Trophoblast cell (in vitro differentiated cells and primary cell): ENCODE measurements around the gene CCNO.

Source experiments
- DNase-seq, 2 donors: peaks; one replicate each; pipeline ENCODE4 v3.0.0-alpha.2; 2016
- H2AFZ ChIP-seq: 2 replicates; pipeline ENCODE4 v1.6.1; 2013; ENCODE audit warnings: low read length, moderate library complexity, mild to moderate bottlenecking; ENCODE audit not compliant: insufficient read depth, poor library complexity
- H2AK5ac ChIP-seq: 2 replicates; pipeline ENCODE4 v1.6.1; 2013; ENCODE audit warnings: mild to moderate bottlenecking, low read length
- H2BK120ac ChIP-seq: 2 replicates; pipeline ENCODE4 v1.6.1; 2013; ENCODE audit warnings: low read length, mild to moderate bottlenecking, moderate library complexity; ENCODE audit not compliant: insufficient read depth, poor library complexity
- H2BK12ac ChIP-seq: 2 replicates; pipeline ENCODE4 v1.6.1; 2013; ENCODE audit warnings: mild to moderate bottlenecking, low read length, moderate library complexity
- H2BK5ac ChIP-seq: 2 replicates; pipeline ENCODE4 v1.6.1; 2013; ENCODE audit warnings: low read length, low read depth, moderate library complexity, mild to moderate bottlenecking; ENCODE audit not compliant: poor library complexity
- H3K14ac ChIP-seq: 2 replicates; pipeline ENCODE4 v1.6.1; 2013; ENCODE audit warnings: mild to moderate bottlenecking, low read length
- H3K18ac ChIP-seq: 2 replicates; pipeline ENCODE4 v1.6.1; 2013; ENCODE audit warnings: mild to moderate bottlenecking, low read length
- H3K23ac ChIP-seq: 2 replicates; pipeline ENCODE4 v1.6.1; 2013; ENCODE audit warnings: low read length
- H3K27ac ChIP-seq: 2 replicates; pipeline ENCODE4 v1.5.1; 2013; ENCODE audit warnings: low read depth, mild to moderate bottlenecking, inconsistent platforms, low read length, moderate library complexity
- H3K27me3 ChIP-seq: 2 replicates; pipeline ENCODE4 v1.6.1; 2013; ENCODE audit warnings: inconsistent platforms, mild to moderate bottlenecking, low read length, moderate library complexity; ENCODE audit not compliant: insufficient read depth
- H3K36me3 ChIP-seq, 2 experiments: 1 replicate in 1 of 2; 2 replicates in 1 of 2; pipeline ENCODE4 v1.6.1; 2013; ENCODE audit warnings: low read length in 2 of 2, mild to moderate bottlenecking in 2 of 2, moderate library complexity in 1 of 2; ENCODE audit not compliant: insufficient read depth in 2 of 2, control insufficient read depth in 1 of 2
- H3K4ac ChIP-seq: 2 replicates; pipeline ENCODE4 v1.6.1; 2013; ENCODE audit warnings: low read depth, mild to moderate bottlenecking, low read length, moderate library complexity
- H3K4me1 ChIP-seq, 2 experiments: 1 replicate in 1 of 2; 2 replicates in 1 of 2; pipeline ENCODE4 v1.6.1; 2013; ENCODE audit warnings: low read length in 2 of 2, mild to moderate bottlenecking in 2 of 2, moderate library complexity in 1 of 2; ENCODE audit not compliant: insufficient read depth in 2 of 2, control insufficient read depth in 1 of 2
- H3K4me2 ChIP-seq: 2 replicates; pipeline ENCODE4 v1.6.1; 2013; ENCODE audit warnings: inconsistent platforms, mild to moderate bottlenecking, low read length, moderate library complexity
- H3K4me3 ChIP-seq: 2 replicates; pipeline ENCODE4 v1.5.1; 2013; ENCODE audit warnings: mild to moderate bottlenecking, low read depth, low read length, inconsistent platforms
- H3K79me1 ChIP-seq: one replicate; pipeline ENCODE4 v1.6.1; 2013; ENCODE audit warnings: low read length
- H3K79me2 ChIP-seq: 2 replicates; pipeline ENCODE4 v1.6.1; 2013; ENCODE audit warnings: low read length, mild to moderate bottlenecking; ENCODE audit not compliant: control insufficient read depth, insufficient read depth, poor library complexity
- H3K9ac ChIP-seq: 2 replicates; pipeline ENCODE4 v1.6.1; 2013; ENCODE audit warnings: mild to moderate bottlenecking, low read length
- H3K9me3 ChIP-seq: 2 replicates; pipeline ENCODE4 v1.6.1; 2013; ENCODE audit warnings: low read depth, mild to moderate bottlenecking, control low read depth, inconsistent platforms, low read length; ENCODE audit not compliant: insufficient read depth
- H4K12ac ChIP-seq: 2 replicates; pipeline ENCODE4 v1.6.1; 2013; ENCODE audit warnings: low read depth, mild to moderate bottlenecking, low read length, moderate library complexity
- H4K8ac ChIP-seq: 2 replicates; pipeline ENCODE4 v1.6.1; 2013; ENCODE audit warnings: low read depth, mild to moderate bottlenecking, low read length, moderate library complexity
- H4K91ac ChIP-seq: one replicate; pipeline ENCODE4 v1.6.1; 2013; ENCODE audit warnings: low read depth, mild to moderate bottlenecking, low read length, moderate library complexity
- WGBS: extraction: QIAGEN DNeasy Blood & Tissue Kit; methylation state at CpG from one replicate; pipeline ENCODE4 v1.1.7; 2013; ENCODE audit warnings: missing lambda C conversion rate; ENCODE audit not compliant: insufficient read length, insufficient coverage; ENCODE audit errors: extremely low coverage; 5-methylcytosine and 5-hydroxymethylcytosine counted together

Gene CCNO

DNA sequence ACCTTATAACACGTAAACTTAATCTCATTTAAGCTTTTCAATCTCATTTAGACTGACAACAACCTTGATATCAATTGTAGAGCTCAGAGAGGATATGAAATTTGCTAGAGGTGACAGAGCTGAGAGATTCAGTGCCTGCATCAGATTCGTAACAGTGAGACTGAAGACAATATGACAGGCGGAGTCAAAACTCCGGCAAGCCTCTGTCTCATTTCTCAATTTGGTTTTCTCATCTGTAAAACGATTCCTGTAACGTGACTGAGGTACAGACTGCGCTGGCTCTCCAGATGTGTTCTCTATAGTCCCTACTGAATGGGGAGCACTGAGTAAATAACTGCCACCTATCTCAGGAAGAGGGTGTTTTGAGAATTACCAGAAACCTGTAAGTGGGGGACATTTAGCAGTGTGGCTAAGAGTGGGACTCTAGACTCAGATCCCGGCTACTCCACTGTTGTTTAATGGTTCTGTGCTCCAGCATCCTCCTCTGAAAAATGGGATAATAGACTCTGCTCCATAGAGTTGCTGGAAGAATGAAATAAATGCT, 3.2 kb downstream of the CCNO start:
- H2AFZ ChIP-seq, result no peak overlapping the region
- H3K79me2 ChIP-seq, result no peaks in the 10 kb centered on the region
- H3K4me1 ChIP-seq, result peaks cover 18 to 29% of the 10 kb centered on the region in 2 experiments
- H3K79me1 ChIP-seq, result no peaks in the 10 kb centered on the region
- no peak overlapping the region for H4K91ac ChIP-seq
- H3K36me3 ChIP-seq, result no peaks in the 10 kb centered on the region
- no peak overlapping the region for H2BK12ac ChIP-seq
- no peak overlapping the region for H2BK120ac ChIP-seq
- H3K4ac ChIP-seq, result no peak overlapping the region
- H3K4me3 ChIP-seq, result no peak overlapping the region
- H3K27me3 ChIP-seq, result peaks cover 80% of the 10 kb centered on the region
- no peak overlapping the region for H3K14ac ChIP-seq
- no CpG with 5 or more reads among the region's 8 CpGs for WGBS
- no peak overlapping the region for H3K9ac ChIP-seq
- no peak overlapping the region for H3K23ac ChIP-seq
- H4K12ac ChIP-seq, result no peak overlapping the region
- H3K18ac ChIP-seq, result no peak overlapping the region
- no peak for DNase-seq
- H3K9me3 ChIP-seq, result peaks cover 2% of the 10 kb centered on the region
- no peak overlapping the region for H3K4me2 ChIP-seq
- no peak overlapping the region for H4K8ac ChIP-seq
- H2AK5ac ChIP-seq, result no peak overlapping the region
- H2BK5ac ChIP-seq, result no peak overlapping the region
- no peak overlapping the region for H3K27ac ChIP-seq

DNA sequence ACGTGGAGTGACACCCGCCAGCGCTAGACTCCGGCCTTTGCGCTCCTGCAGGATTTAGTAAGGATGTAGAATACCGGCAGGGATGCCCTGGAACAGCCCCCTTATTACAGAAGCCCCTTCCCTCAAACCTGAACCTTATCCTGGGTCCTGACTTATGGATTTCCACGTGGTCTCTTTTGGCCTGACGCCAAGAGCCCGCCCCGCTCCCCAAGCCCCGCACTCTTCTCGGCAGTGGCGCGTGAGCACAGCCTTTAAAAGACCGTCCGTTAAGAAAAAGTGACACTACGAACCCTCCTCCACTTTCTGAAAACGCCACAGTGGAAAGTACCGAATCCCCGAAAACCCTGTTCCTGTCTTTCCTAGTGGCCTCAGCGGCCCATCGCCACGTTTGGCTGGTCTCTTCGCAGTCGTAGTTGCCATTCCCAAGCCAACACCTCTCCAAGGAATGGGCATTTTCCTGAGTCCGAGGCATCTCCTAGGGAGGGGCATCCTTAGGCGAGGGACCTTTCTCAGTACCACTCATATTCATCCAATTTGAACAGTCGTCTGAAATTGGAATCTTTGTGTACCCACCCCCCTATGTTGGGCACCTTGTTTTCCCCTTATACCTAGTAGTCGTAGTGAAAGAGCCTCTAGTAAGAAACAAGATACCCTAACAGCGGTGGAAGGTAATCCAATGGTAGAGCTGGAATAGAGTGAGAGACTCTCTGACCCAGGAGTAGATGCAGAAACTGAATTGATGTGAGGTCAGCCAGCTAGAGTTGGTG, 5.6 kb downstream of the CCNO start:
- Histone ChIP-seq H3K18ac (no peak overlapping the region), H3K4me3 (peak overlapping the region; percentile 63), H3K27me3 (peaks cover 87% of the 10 kb centered on the region), H4K8ac (no peak overlapping the region), H4K91ac (no peak overlapping the region), H3K79me2 (no peaks in the 10 kb centered on the region), H2BK120ac (no peak overlapping the region), H3K4ac (no peak overlapping the region), H3K4me1 (peaks cover 16 to 26% of the 10 kb centered on the region in 2 experiments), H3K79me1 (no peaks in the 10 kb centered on the region), H3K9ac (no peak overlapping the region), H4K12ac (no peak overlapping the region), H3K14ac (no peak overlapping the region), H2BK5ac (no peak overlapping the region), H2AFZ (no peak overlapping the region), H3K9me3 (peaks cover 4% of the 10 kb centered on the region), H3K4me2 (peak overlapping the region; percentile 78), H3K36me3 (no peaks in the 10 kb centered on the region), H3K27ac (no peak overlapping the region), H2AK5ac (no peak overlapping the region), H3K23ac (no peak overlapping the region), H2BK12ac (no peak overlapping the region)
- DNase-seq, result no peak
- WGBS, result no CpG with 5 or more reads among the region's 30 CpGs

GRCh38 chr5:55226934-55227663, 6.3 kb downstream of the CCNO start, which contains the start of gene MCIDAS:
MCIDAS (minus strand) TSS chr5:55227315; CDS start chr5:55227138, 177 bp downstream.
- WGBS, result no CpG with 5 or more reads among the region's 80 CpGs
- no peak within 1 kb of the TSS for H3K23ac ChIP-seq
- no peak within 1 kb of the TSS for H3K18ac ChIP-seq
- H3K4ac ChIP-seq, result no peak within 1 kb of the TSS
- DNase-seq, result peak in 1 of 2 donors; percentile 52
- no peak within 1 kb of the TSS for H4K12ac ChIP-seq
- no peak within 1 kb of the TSS for H3K9ac ChIP-seq
- peak within 1 kb of the TSS; percentile 78 for H3K4me2 ChIP-seq
- H3K4me3 ChIP-seq, result peak within 1 kb of the TSS; percentile 63
- peaks cover 5% of the 10 kb centered on the region for H3K9me3 ChIP-seq
- no peaks in the 10 kb centered on the region for H3K36me3 ChIP-seq
- no peak within 1 kb of the TSS for H4K91ac ChIP-seq
- no peaks in the 10 kb centered on the region for H3K79me1 ChIP-seq
- H3K27me3 ChIP-seq, result peaks cover 87% of the 10 kb centered on the region
- no peaks in the 10 kb centered on the region for H3K79me2 ChIP-seq
- no peak within 1 kb of the TSS for H3K14ac ChIP-seq
- H4K8ac ChIP-seq, result no peak within 1 kb of the TSS
- no peak within 1 kb of the TSS for H2BK5ac ChIP-seq
- H3K4me1 ChIP-seq, result peaks cover 16 to 24% of the 10 kb centered on the region in 2 experiments
- H2AK5ac ChIP-seq, result no peak within 1 kb of the TSS
- H2BK120ac ChIP-seq, result no peak within 1 kb of the TSS
- no peak within 1 kb of the TSS for H2BK12ac ChIP-seq
- no peak within 1 kb of the TSS for H3K27ac ChIP-seq
- peak within 1 kb of the TSS; percentile 19 for H2AFZ ChIP-seq

DNA sequence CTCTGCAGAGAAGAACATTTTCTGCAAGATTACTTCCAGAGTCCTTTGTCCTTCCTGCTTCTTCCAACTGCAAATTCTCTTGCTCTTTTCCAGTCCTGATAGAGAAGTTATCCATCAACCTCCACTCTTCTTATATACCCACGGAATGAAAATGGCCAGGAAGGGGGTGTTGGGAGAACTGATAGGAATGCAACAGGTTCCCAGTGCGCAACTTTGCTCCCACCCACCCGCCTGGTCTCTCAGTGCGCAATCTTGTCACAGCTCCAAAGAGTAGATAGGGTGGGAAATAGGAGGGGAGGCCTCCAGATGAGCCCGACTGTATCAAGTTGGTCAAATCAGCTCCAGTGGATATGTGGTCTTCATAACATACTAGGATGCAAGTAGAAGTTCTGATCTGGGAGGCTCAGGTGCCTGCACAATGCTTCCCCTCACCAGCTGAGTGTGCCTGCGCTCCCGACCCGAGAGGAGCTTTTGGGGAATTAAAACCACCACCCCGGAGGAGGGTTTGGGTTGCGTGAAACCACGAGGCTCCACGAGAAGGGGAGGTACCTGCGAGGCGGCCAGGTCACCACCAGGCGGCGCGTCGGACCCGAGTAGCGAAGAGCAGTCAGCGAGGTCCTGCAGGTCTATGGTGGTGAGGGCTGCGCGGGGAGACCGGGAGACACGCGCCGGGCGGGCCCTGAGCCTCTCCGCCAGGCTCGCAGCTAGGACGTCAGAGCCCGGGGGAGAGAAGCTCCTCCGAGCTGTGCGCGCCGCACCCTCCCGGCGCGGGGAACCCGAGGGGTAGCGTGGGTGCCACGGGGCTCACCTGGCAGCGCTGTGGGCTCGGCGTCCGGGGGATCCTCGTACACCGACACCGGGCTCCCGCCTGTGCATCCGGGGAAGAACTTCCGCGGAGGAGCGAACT, 7.1 kb downstream of the CCNO start:
- H3K79me2 ChIP-seq, result no peaks in the 10 kb centered on the region
- H2BK5ac ChIP-seq, result no peak overlapping the region
- H3K4me2 ChIP-seq, result peak overlapping the region; percentile 78
- no peak overlapping the region for H3K18ac ChIP-seq
- H4K91ac ChIP-seq, result no peak overlapping the region
- H3K9me3 ChIP-seq, result peaks cover 8% of the 10 kb centered on the region
- no peak overlapping the region for H4K12ac ChIP-seq
- H3K14ac ChIP-seq, result no peak overlapping the region
- WGBS, result no CpG with 5 or more reads among the region's 54 CpGs
- no peak overlapping the region for H3K23ac ChIP-seq
- H3K79me1 ChIP-seq, result no peaks in the 10 kb centered on the region
- H3K4ac ChIP-seq, result no peak overlapping the region
- H3K36me3 ChIP-seq, result no peaks in the 10 kb centered on the region
- H4K8ac ChIP-seq, result no peak overlapping the region
- H3K27ac ChIP-seq, result no peak overlapping the region
- peaks cover 12 to 19% of the 10 kb centered on the region in 2 experiments for H3K4me1 ChIP-seq
- peaks cover 86% of the 10 kb centered on the region for H3K27me3 ChIP-seq
- peak overlapping the region; percentile 19 for H2AFZ ChIP-seq
- peak in 1 of 2 donors; percentile 36 for DNase-seq
- H3K4me3 ChIP-seq, result peak overlapping the region; percentile 46
- H2BK12ac ChIP-seq, result no peak overlapping the region
- no peak overlapping the region for H2BK120ac ChIP-seq
- H3K9ac ChIP-seq, result no peak overlapping the region
- no peak overlapping the region for H2AK5ac ChIP-seq
